GM12874 (cell line): Measurements from ENCODE around the gene OTUD1.

Experiments
- TF ChIP-seq, protein P1 (sequence below): IDR thresholded peaks from 2 replicates; pipeline ENCODE4 v1.5.1; 2011; ENCODE audit warnings: low read depth, mild to moderate bottlenecking, control low read depth, low read length, moderate library complexity; ENCODE audit not compliant: insufficient read depth

Gene OTUD1

DNA sequence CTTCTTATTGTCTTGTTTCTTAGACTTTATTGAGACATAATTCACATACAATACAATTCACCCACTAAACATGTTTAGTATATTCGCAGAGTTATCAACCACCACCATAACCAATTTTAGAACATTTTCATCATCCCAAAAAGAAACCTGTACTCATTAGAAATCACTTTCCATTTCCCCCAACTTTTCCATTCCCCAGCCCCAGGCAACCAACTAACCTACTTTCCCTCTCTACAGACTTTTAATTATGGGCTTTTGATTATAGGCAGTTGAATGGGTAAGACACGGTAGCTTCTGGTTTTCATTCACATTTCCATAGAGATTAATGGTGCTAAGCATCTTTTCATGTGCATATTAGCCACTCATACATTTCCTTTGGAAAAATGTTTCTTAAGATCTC is 24.2 kb upstream of the OTUD1 start:
- TF ChIP-seq, protein P1, sequence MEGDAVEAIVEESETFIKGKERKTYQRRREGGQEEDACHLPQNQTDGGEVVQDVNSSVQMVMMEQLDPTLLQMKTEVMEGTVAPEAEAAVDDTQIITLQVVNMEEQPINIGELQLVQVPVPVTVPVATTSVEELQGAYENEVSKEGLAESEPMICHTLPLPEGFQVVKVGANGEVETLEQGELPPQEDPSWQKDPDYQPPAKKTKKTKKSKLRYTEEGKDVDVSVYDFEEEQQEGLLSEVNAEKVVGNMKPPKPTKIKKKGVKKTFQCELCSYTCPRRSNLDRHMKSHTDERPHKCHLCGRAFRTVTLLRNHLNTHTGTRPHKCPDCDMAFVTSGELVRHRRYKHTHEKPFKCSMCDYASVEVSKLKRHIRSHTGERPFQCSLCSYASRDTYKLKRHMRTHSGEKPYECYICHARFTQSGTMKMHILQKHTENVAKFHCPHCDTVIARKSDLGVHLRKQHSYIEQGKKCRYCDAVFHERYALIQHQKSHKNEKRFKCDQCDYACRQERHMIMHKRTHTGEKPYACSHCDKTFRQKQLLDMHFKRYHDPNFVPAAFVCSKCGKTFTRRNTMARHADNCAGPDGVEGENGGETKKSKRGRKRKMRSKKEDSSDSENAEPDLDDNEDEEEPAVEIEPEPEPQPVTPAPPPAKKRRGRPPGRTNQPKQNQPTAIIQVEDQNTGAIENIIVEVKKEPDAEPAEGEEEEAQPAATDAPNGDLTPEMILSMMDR, result no peak

DNA sequence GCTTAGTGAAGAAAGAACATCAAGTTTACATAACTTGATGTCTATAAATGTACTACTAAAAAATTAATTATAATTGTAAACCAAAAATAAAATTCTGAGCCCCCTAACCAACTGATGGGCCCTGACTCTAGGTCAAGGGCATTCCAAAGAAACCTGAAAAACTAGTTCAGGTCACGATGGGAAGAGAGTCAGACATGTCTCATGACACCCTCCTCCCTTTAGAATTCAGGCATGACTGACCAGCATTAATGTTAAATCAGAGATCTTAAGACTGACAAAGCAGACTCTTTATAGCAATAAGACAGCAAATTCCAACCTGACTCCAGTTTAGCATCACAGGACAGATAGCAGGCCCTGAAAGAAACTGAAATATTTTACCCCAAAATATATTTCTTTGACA is 21.6 kb upstream of the OTUD1 start:
- TF ChIP-seq, protein P1, result no peak

DNA sequence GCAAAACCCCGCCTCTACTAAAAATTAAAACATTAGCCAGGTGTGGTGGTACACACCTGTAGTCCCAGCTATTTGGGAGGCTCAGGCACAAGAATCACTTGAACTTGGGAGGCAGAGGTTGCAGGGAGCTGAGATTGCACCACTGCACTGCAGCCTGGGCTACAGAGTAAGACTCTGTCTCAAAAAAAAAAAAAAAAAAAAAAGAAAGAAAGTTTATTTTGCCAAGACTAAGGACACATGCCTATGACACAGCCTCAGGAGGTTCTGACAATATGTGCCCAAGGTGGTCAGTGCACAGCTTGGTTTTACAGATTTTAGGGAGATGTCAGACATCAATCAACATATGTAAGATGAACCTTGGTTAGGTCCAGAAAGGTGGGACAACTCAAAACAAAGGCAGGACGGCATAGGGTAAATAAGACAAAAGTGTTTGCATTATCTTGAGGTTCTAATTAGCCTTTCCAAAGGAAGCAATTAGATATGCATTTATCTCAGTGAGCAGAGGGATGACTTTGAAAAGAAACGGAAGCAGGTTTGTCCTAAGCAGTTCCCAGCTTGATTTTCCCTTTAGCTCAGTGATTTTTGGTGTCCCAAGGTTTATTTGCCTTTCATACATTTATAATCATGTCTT is 20.7 kb upstream of the OTUD1 start:
- TF ChIP-seq, protein P1, result no peak

DNA sequence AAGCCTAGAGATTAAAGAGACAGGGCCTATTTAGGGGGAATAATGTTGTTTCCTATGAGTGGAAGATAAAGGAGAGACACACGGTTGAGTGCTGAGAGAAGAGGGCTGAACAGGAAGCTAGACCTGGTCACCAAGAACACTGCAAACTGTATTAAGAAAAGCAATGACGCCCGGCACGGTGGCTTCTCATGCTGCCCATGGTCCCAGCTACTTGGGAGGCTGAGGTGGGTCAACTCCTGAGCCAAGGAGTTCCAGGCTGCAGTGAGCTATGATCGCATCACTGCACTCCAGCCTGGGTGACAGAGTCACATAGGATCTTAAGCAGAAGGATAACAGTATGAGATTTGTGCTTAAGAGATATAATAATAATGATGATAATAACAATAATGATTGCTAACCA is 19.7 kb upstream of the OTUD1 start:
- TF ChIP-seq, protein P1, result no peak

DNA sequence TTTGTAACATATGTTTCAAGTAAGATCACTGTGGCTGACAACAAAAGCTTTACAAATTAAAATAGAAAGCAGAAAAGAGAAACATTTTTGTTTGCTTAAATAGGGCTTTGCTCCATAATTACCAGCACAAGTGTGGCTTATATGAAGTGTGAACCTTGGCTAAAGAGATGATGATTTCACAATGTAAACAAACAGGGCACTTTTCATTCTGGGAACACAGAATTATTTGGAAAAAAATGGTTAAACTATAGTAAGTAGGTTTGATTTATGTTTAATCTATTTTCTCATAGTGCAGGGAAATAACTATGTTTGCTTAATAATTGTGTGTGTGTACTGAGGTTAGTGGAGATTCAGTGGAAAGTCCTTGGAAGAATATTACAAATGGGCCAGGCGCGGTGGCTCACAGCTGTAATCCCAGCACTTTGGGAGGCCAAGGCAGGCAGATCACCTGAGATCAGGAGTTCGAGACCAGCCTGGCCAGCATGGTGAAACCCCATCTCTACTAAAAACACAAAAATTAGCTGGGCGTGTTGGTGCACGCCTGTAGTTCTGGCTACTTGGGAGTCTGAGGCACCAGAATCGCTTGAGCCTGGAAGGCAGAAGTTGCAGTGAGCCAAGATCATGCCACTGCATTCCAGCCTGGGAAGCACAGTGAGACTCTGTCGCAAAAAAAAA is 19.1 kb upstream of the OTUD1 start:
- TF ChIP-seq, protein P1, result no peak

DNA sequence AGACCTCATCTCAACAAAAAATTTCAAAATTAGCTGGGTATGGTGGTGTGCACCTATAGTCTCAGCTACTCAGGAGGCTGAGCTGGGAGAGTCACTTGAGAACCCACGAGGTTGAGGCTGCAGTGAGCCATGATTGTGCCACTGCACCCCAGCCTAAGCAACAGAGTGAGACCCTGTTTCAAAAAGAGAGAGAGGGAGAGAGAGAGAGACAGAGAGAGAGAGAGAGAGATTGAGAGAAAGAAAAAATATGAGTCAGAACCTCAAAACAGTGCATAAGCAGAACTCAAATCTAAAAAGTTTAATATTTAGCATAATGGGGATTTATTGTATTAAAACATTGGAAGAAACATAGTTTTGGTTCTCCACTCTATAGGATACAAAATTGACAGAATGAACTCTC is 17.5 kb upstream of the OTUD1 start:
- TF ChIP-seq, protein P1, result no peak

DNA sequence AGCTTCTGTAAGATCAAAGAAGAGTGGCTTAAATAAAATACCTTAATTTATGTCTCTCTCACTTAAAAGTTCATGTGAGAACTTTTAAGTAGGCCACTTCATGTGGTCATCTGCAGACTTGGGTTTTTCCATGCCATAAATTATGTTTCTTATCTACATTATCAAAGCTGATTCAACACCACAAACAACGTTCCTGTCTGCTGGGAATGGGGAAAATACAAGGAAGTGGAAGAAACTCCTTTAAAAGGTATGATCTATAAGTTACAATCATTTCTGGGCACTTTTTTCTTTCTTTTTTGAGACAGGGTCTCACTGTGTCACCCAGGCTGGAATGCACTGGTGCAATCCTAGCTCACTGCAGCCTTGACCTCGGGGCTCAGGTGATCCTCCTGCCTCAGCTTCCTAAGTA is 16.9 kb upstream of the OTUD1 start:
- TF ChIP-seq, protein P1, result no peak
